Medulla oblongata (tissue), 1 donor: ENCODE data around the gene IP6K1.
"Not testable (repeated sequence)": the region's sequence is repeated elsewhere in the genome, so short reads cannot be mapped to it uniquely, and the experiment has no call there.

Experiments
- DNase-seq: peaks from one replicate; pipeline ENCODE4 v3.0.0-alpha.2; 2015; ENCODE audit errors: extremely low spot score

IP6K1 gene

GRCh38 chr3:49712166-49712565 is 74.2 kb downstream of the IP6K1 start:
- DNase-seq, result no peak

- DNase-seq, result no peak
Measured at GRCh38 chr3:49711489-49711888, 74.9 kb downstream of the IP6K1 start.

- DNase-seq, result no peak
Measured at GRCh38 chr3:49709852-49710251, 76.5 kb downstream of the IP6K1 start.

- no peak for DNase-seq
Measured at GRCh38 chr3:49707113-49707480, 79.2 kb downstream of the IP6K1 start.

GRCh38 chr3:49706456-49707112 is 79.8 kb downstream of the IP6K1 start:
- DNase-seq, result no peak

GRCh38 chr3:49705390-49705960 is 80.9 kb downstream of the IP6K1 start:
- DNase-seq, result no peak

- DNase-seq, result no peak
Measured at GRCh38 chr3:49704629-49705028, 81.7 kb downstream of the IP6K1 start.

GRCh38 chr3:49703956-49704355 is 82.4 kb downstream of the IP6K1 start:
- no peak for DNase-seq

- DNase-seq, result peak; percentile 79
Measured at GRCh38 chr3:49703443-49703927, 82.9 kb downstream of the IP6K1 start.

GRCh38 chr3:49702672-49703071 is 83.7 kb downstream of the IP6K1 start:
- no peak for DNase-seq

GRCh38 chr3:49701388-49702077 is 84.8 kb downstream of the IP6K1 start:
- no peak for DNase-seq

GRCh38 chr3:49700453-49701128 is 85.8 kb downstream of the IP6K1 start:
- no peak for DNase-seq

- no peak for DNase-seq
Measured at GRCh38 chr3:49700014-49700413, 86.3 kb downstream of the IP6K1 start.

- no peak for DNase-seq
Measured at GRCh38 chr3:49699281-49699979, 86.9 kb downstream of the IP6K1 start.

GRCh38 chr3:49695350-49696015 is 90.9 kb downstream of the IP6K1 start:
- DNase-seq, result not testable (repeated sequence)

- DNase-seq, result not testable (repeated sequence)
Measured at GRCh38 chr3:49694409-49695070, 91.8 kb downstream of the IP6K1 start.

GRCh38 chr3:49691481-49691880 is 94.9 kb downstream of the IP6K1 start:
- DNase-seq, result not testable (repeated sequence)

GRCh38 chr3:49690856-49691255 is 95.5 kb downstream of the IP6K1 start:
- DNase-seq, result not testable (repeated sequence)

- DNase-seq, result not testable (repeated sequence)
Measured at GRCh38 chr3:49689908-49690624, 96.3 kb downstream of the IP6K1 start.
